ENCODE results near the gene DDX56. TPM values are rescaled to one million over a fixed set of nuclear protein-coding genes. Genes with fewer than 3 reads are reported as not detected.
A peak's percentile ranks its signal among the peaks of the same experiment; 100 is the strongest.

The DDX56 gene
- total and polyA plus RNA-seq, 2 of the 13 experiments (the other 11 are each of a cell fraction or from before 2014, with no cell fraction given): 82.6 to 120 TPM

GRCh38 chr7:44607141-44608068, 33.7 kb upstream of the DDX56 start (continued):
- TF ChIP-seq ZNF569 (CRISPR knock-in tag; IDR thresholded peaks at IDR 0.05; ENCODE audit: borderline replicate concordance): no peak
- no peak for TF ChIP-seq ZNF230 (CRISPR knock-in tag; IDR thresholded peaks at IDR 0.05)
- TF ChIP-seq MBD4 (IDR thresholded peaks at IDR 0.05; ENCODE audit: borderline replicate concordance, low read length): no peak
- TF ChIP-seq IRX3 (CRISPR knock-in tag; IDR thresholded peaks at IDR 0.05; ENCODE audit: borderline replicate concordance, low read depth): peak; percentile 62; the same call in 1 of the 2 replicates
- TF ChIP-seq MXD4 (CRISPR knock-in tag; IDR thresholded peaks at IDR 0.05): peak; percentile 11
- TF ChIP-seq ZNF432 (CRISPR knock-in tag; IDR thresholded peaks at IDR 0.05; ENCODE audit: borderline replicate concordance): no peak
- no peak for TF ChIP-seq POLR2AphosphoS5 (IDR thresholded peaks at IDR 0.05; ENCODE audit: low read depth, low read length)
- 0 out of 2 replicates have a peak, but pooled peaks have one; percentile 38 for TF ChIP-seq ZNF430 (CRISPR knock-in tag; IDR thresholded peaks at IDR 0.05)
- no peak for TF ChIP-seq BCL6 (CRISPR knock-in tag; IDR thresholded peaks at IDR 0.05)
- TF ChIP-seq ZNF256 (CRISPR knock-in tag; conservative IDR thresholded peaks at IDR 0.05): no peak
- TF ChIP-seq MTA1 (CRISPR knock-in tag; IDR thresholded peaks at IDR 0.05; ENCODE audit: borderline replicate concordance): no peak
- TF ChIP-seq NR2F6 (IDR thresholded peaks at IDR 0.05): peak; percentile 4; the same call in 1 of the 2 replicates
- no peak for TF ChIP-seq NR2F6 (CRISPR knock-in tag; IDR thresholded peaks at IDR 0.05)
- no peak for TF ChIP-seq CEBPG (CRISPR knock-in tag; IDR thresholded peaks at IDR 0.05)
- TF ChIP-seq ZFYVE20 (CRISPR knock-in tag; IDR thresholded peaks at IDR 0.05; ENCODE audit: borderline replicate concordance, low read depth): 0 out of 2 replicates have a peak, but pooled peaks have one; percentile 57
- TF ChIP-seq ZNF597 (CRISPR knock-in tag; IDR thresholded peaks at IDR 0.05): no peak
- TF ChIP-seq ZNF839 (CRISPR knock-in tag; IDR thresholded peaks at IDR 0.05; ENCODE audit: borderline replicate concordance): peak; percentile 40; the same call in 1 of the 2 replicates
- TF ChIP-seq PAX8 (CRISPR knock-in tag; IDR thresholded peaks at IDR 0.05; ENCODE audit: borderline replicate concordance): no peak

Measured in HepG2 (cell line).